Fibroblast of skin of right biceps (primary cell): ENCODE measurements around the gene SULF2.

Source experiments
- DNase-seq: peaks from one replicate; pipeline ENCODE4 v3.0.0-alpha.2; 2013

The SULF2 gene

GRCh38 chr20:47733892-47734291, 51.4 kb downstream of the SULF2 start:
- no peak for DNase-seq

GRCh38 chr20:47730744-47731143, 54.5 kb downstream of the SULF2 start:
- no peak for DNase-seq

- DNase-seq: no peak
Measured at GRCh38 chr20:47729472-47729871, 55.8 kb downstream of the SULF2 start.

- DNase-seq: no peak
Measured at GRCh38 chr20:47727909-47728361, 57.3 kb downstream of the SULF2 start.

GRCh38 chr20:47727170-47727880, 58.0 kb downstream of the SULF2 start:
- DNase-seq: no peak

- DNase-seq: no peak
Measured at GRCh38 chr20:47726632-47727031, 58.6 kb downstream of the SULF2 start.

- peak; percentile 83 for DNase-seq
Measured at GRCh38 chr20:47725248-47725973, 59.9 kb downstream of the SULF2 start.

GRCh38 chr20:47724910-47725247, 60.4 kb downstream of the SULF2 start:
- no peak for DNase-seq

- peak; percentile 20 for DNase-seq
Measured at GRCh38 chr20:47724396-47724795, 60.9 kb downstream of the SULF2 start.

- no peak for DNase-seq
Measured at GRCh38 chr20:47723322-47723721, 62.0 kb downstream of the SULF2 start.

GRCh38 chr20:47720636-47721427, 64.4 kb downstream of the SULF2 start:
- peak; percentile 71 for DNase-seq

- DNase-seq: peak; percentile 23
Measured at GRCh38 chr20:47719625-47720024, 65.7 kb downstream of the SULF2 start.

- no peak for DNase-seq
Measured at GRCh38 chr20:47719211-47719610, 66.1 kb downstream of the SULF2 start.

- no peak for DNase-seq
Measured at GRCh38 chr20:47718398-47718797, 66.9 kb downstream of the SULF2 start.

GRCh38 chr20:47717421-47717820, 67.9 kb downstream of the SULF2 start:
- no peak for DNase-seq

GRCh38 chr20:47713878-47714450, 71.3 kb downstream of the SULF2 start:
- peak; percentile 70 for DNase-seq

GRCh38 chr20:47713163-47713562, 72.1 kb downstream of the SULF2 start:
- DNase-seq: no peak

- DNase-seq: no peak
Measured at GRCh38 chr20:47711046-47711752, 74.1 kb downstream of the SULF2 start.

- DNase-seq: no peak
Measured at GRCh38 chr20:47710665-47711045, 74.6 kb downstream of the SULF2 start.

GRCh38 chr20:47708953-47709833, 76.1 kb downstream of the SULF2 start:
- no peak for DNase-seq

GRCh38 chr20:47708140-47708807, 77.0 kb downstream of the SULF2 start:
- no peak for DNase-seq
